Stromal cell of bone marrow (primary cell): ENCODE results near the gene NPIPA3.
"Not testable (repeated sequence)": the region's sequence is repeated elsewhere in the genome, so short reads cannot be mapped to it uniquely, and the experiment has no call there.

ENCODE experiments used
- DNase-seq: peaks from one replicate; pipeline ENCODE4 v3.0.0-alpha.2; 2012; ENCODE audit warnings: low read depth

Gene NPIPA3

GRCh38 chr16:14742273-14743128 is 39.3 kb downstream of the NPIPA3 start, which contains the start of gene NPIPA2:
TSS of gene NPIPA2 (plus strand) at chr16:14742533. CDS start at chr16:14748066, 5,533 bp downstream.
- not testable (repeated sequence) for DNase-seq

DNA sequence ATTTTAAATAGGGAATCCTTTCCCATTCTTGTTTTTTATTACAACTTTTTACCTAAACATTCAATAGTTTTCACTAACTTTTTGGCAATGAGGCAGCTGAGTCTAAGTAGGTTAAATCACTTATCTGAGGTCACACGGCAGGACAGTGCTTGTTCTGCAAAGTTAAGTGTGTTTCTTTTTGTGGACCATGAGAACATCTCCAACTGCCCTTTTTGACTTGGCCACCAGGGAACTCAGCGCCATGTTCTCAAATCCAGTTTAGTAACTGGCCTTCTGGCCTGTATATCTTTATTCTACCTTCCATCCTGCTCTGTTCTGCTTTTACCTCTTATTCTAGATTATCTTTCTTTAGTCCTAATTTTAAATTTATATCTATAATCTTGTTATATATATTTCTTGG is 70.4 kb downstream of the NPIPA3 start:
- not testable (repeated sequence) for DNase-seq

DNA sequence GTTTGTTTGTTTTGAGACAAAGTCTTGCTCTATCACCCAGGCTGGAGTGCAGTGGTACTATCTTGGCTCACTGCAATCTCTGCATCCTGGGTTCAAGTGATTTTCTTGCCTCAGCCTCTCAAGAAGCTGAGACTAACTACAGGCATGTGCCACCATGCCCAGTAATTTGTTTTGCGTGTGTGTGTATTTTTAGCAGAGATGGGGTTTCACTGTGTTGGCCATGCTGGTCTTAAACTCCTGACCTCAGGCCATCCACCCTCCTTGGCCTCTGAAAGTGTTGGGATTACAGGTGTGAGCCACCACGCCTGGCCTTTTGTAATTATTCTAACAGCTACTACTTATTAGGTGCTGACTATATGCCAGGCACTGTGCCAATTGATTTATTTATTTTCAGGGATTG is 72.4 kb downstream of the NPIPA3 start:
- DNase-seq = not testable (repeated sequence)
